Stimulated activated memory B cell treated with anti-CD40 and anti-IgM and Interleukin-4, amounts not matched to agents 10 μg/mL and 1 μg/mL and 100 μg/mL, for 72 hours (primary cell): ENCODE results near the gene TENM4.

Experiments
- ATAC-seq: fragments of 150-1000 bp; cut with Tn5 transposase; 2 replicates; pipeline ENCODE4 v1.10.0; 2021
- H3K27ac Mint-ChIP-seq: one replicate; pipeline ENCODE4 v1.8.0; 2022; ENCODE audit warnings: mild to moderate bottlenecking, mixed read lengths
- H3K27me3 Mint-ChIP-seq: one replicate; pipeline ENCODE4 v1.8.0; 2022; ENCODE audit warnings: mixed read lengths
- H3K36me3 Mint-ChIP-seq: one replicate; pipeline ENCODE4 v1.8.0; 2022; ENCODE audit warnings: mixed read lengths
- H3K4me1 Mint-ChIP-seq: one replicate; pipeline ENCODE4 v1.8.0; 2022; ENCODE audit warnings: mixed read lengths
- H3K4me3 Mint-ChIP-seq: one replicate; pipeline ENCODE4 v1.8.0; 2022; ENCODE audit warnings: mild to moderate bottlenecking, moderate library complexity, mixed read lengths
- H3K9me3 Mint-ChIP-seq: one replicate; pipeline ENCODE4 v1.8.0; 2022; ENCODE audit warnings: mixed read lengths

The TENM4 gene

DNA sequence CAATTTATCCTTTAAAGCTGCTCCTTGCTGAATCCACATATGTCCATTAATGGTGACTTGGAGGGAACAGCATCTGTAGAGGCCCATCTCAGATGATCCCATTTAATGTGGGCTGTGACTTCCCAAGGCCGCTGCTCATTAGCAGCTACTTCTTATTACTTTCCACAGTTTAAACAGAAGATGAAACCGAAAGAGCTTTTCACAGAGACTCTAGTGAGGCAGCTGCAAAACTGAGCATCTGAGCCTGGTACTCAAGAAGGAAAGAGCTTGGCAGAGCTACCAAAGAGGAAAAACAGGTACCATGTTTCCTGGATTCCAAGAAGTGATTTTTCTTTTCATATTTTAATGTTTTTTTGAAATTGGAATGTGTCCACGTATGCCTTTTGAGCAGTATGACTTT, 755.7 kb downstream of the TENM4 start:
- ATAC-seq = no peak
- Mint-ChIP-seq H3K4me1 (no peaks in the 10 kb centered on the region), H3K27me3 (peaks cover 20% of the 10 kb centered on the region)

GRCh38 chr11:78684377-78684776, 756.5 kb downstream of the TENM4 start:
- Mint-ChIP-seq H3K36me3 (no peaks in the 10 kb centered on the region), H3K27me3 (peaks cover 13% of the 10 kb centered on the region), H3K4me3 (no peak overlapping the region), H3K27ac (no peak overlapping the region), H3K9me3 (peaks cover 3% of the 10 kb centered on the region), H3K4me1 (no peaks in the 10 kb centered on the region)
- no peak for ATAC-seq

More for the DNA sequence above, 755.7 kb downstream of the TENM4 start:
- no peaks in the 10 kb centered on the region for H3K36me3 Mint-ChIP-seq
- H3K9me3 Mint-ChIP-seq = peaks cover 3% of the 10 kb centered on the region
- H3K27ac Mint-ChIP-seq = no peak overlapping the region
- no peak overlapping the region for H3K4me3 Mint-ChIP-seq

DNA sequence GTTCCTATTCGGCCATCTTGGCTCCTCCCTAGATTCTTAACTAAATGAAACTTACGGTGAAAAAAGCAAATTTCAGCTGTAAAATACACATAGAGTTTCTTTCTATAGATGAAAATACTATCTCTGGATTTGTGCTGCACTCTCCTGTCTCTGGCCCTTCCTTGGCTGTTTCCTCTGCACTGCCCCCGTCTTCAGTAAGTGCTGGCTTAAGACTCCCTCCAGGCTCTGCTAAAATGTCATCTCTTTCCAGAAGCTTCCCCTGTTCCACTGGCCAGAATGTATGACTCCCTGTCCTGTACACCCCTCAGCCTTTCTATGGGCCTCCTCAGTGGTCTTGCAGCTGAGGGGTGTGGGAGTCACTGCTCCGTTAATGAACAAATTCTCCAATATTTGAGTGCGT, 757.1 kb downstream of the TENM4 start:
- Mint-ChIP-seq H3K4me1 (no peaks in the 10 kb centered on the region), H3K4me3 (no peak overlapping the region)
- ATAC-seq = no peak

GRCh38 chr11:78676026-78676557, 764.7 kb downstream of the TENM4 start:
- H3K27ac Mint-ChIP-seq = no peak overlapping the region
- no peaks in the 10 kb centered on the region for H3K36me3 Mint-ChIP-seq
- H3K4me3 Mint-ChIP-seq = no peak overlapping the region
- no peaks in the 10 kb centered on the region for H3K4me1 Mint-ChIP-seq
- ATAC-seq = no peak
- H3K9me3 Mint-ChIP-seq = no peaks in the 10 kb centered on the region
- H3K27me3 Mint-ChIP-seq = no peaks in the 10 kb centered on the region

More for the DNA sequence above, 757.1 kb downstream of the TENM4 start:
- H3K9me3 Mint-ChIP-seq = peaks cover 3% of the 10 kb centered on the region
- H3K36me3 Mint-ChIP-seq = no peaks in the 10 kb centered on the region
- H3K27ac Mint-ChIP-seq = no peak overlapping the region
- peaks cover 10% of the 10 kb centered on the region for H3K27me3 Mint-ChIP-seq

GRCh38 chr11:78672850-78673620, 767.8 kb downstream of the TENM4 start:
- H3K36me3 Mint-ChIP-seq = no peaks in the 10 kb centered on the region
- no peaks in the 10 kb centered on the region for H3K4me1 Mint-ChIP-seq
- no peak for ATAC-seq
- H3K9me3 Mint-ChIP-seq = no peaks in the 10 kb centered on the region
- H3K27ac Mint-ChIP-seq = no peak overlapping the region
- H3K27me3 Mint-ChIP-seq = no peaks in the 10 kb centered on the region
- no peak overlapping the region for H3K4me3 Mint-ChIP-seq

DNA sequence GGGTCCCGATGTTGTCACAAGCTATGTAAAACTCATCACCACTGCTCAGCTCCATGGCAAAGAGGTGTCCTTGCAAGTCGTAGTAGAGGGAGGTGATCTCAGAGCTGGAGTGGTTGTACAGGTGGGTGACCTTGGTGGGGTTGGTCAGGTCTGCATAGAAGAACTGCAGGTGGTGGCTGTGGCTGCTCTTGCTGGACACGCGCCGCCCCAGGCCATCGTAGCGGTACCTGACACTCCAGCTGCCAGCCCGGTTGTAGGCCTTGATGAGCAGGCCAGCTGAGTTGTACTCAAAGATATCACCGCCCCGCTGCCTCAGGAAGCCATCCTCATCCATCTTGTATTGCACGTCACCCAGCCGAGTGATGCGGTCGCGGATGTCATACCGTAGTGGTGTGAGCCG, 771.6 kb downstream of the TENM4 start:
- Mint-ChIP-seq H3K27ac (no peak overlapping the region), H3K27me3 (no peaks in the 10 kb centered on the region)

GRCh38 chr11:78667461-78667860, 773.4 kb downstream of the TENM4 start:
- H3K27ac Mint-ChIP-seq = no peak overlapping the region
- no peaks in the 10 kb centered on the region for H3K27me3 Mint-ChIP-seq
- H3K9me3 Mint-ChIP-seq = no peaks in the 10 kb centered on the region
- no peaks in the 10 kb centered on the region for H3K4me1 Mint-ChIP-seq
- no peak for ATAC-seq
- H3K36me3 Mint-ChIP-seq = no peaks in the 10 kb centered on the region
- no peak overlapping the region for H3K4me3 Mint-ChIP-seq

More for the DNA sequence above, 771.6 kb downstream of the TENM4 start:
- no peaks in the 10 kb centered on the region for H3K4me1 Mint-ChIP-seq
- no peak overlapping the region for H3K4me3 Mint-ChIP-seq
- ATAC-seq = no peak
- no peaks in the 10 kb centered on the region for H3K36me3 Mint-ChIP-seq
- H3K9me3 Mint-ChIP-seq = no peaks in the 10 kb centered on the region

DNA sequence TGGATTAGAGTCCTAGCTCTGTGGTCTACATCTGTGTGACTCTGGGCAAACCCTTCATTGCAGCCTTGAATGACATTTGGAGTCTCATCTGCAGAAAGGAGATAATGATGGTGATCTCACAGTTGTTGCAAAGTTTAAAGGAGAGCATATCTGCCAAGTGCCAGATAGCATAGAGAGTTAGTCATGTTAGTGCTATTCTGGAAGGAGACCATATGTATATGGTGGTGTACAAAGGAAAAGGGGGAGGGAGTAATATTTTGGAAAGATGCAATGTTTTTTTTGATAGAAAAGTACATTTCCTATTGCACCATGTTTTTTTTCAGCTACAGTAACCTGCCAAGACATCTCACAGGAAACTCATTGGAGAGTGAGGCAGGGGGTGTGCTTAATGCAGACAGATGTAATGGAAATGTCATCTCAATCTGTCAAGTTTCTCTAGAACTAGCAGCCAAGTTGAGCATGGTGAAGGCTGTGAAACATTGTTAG, 774.1 kb downstream of the TENM4 start:
- ATAC-seq = no peak
- H3K36me3 Mint-ChIP-seq = no peaks in the 10 kb centered on the region
- no peaks in the 10 kb centered on the region for H3K27me3 Mint-ChIP-seq
- no peak overlapping the region for H3K4me3 Mint-ChIP-seq
- H3K27ac Mint-ChIP-seq = no peak overlapping the region
- H3K9me3 Mint-ChIP-seq = no peaks in the 10 kb centered on the region
- H3K4me1 Mint-ChIP-seq = no peaks in the 10 kb centered on the region

- H3K4me3 Mint-ChIP-seq = no peak overlapping the region
- no peaks in the 10 kb centered on the region for H3K27me3 Mint-ChIP-seq
- ATAC-seq = no peak
- no peaks in the 10 kb centered on the region for H3K36me3 Mint-ChIP-seq
- H3K27ac Mint-ChIP-seq = no peak overlapping the region
- no peaks in the 10 kb centered on the region for H3K4me1 Mint-ChIP-seq
- H3K9me3 Mint-ChIP-seq = no peaks in the 10 kb centered on the region
Measured at GRCh38 chr11:78664636-78665035, 776.2 kb downstream of the TENM4 start.

- H3K36me3 Mint-ChIP-seq = no peaks in the 10 kb centered on the region
- H3K27ac Mint-ChIP-seq = no peak overlapping the region
- H3K4me3 Mint-ChIP-seq = no peak overlapping the region
- no peaks in the 10 kb centered on the region for H3K9me3 Mint-ChIP-seq
- no peaks in the 10 kb centered on the region for H3K27me3 Mint-ChIP-seq
- H3K4me1 Mint-ChIP-seq = no peaks in the 10 kb centered on the region
- ATAC-seq = no peak
Measured at GRCh38 chr11:78662811-78663210, 778.0 kb downstream of the TENM4 start.

GRCh38 chr11:78660471-78660870, 780.4 kb downstream of the TENM4 start:
- no peaks in the 10 kb centered on the region for H3K36me3 Mint-ChIP-seq
- H3K9me3 Mint-ChIP-seq = no peaks in the 10 kb centered on the region
- no peaks in the 10 kb centered on the region for H3K27me3 Mint-ChIP-seq
- no peak overlapping the region for H3K4me3 Mint-ChIP-seq
- H3K4me1 Mint-ChIP-seq = no peaks in the 10 kb centered on the region
- H3K27ac Mint-ChIP-seq = no peak overlapping the region
- no peak for ATAC-seq

DNA sequence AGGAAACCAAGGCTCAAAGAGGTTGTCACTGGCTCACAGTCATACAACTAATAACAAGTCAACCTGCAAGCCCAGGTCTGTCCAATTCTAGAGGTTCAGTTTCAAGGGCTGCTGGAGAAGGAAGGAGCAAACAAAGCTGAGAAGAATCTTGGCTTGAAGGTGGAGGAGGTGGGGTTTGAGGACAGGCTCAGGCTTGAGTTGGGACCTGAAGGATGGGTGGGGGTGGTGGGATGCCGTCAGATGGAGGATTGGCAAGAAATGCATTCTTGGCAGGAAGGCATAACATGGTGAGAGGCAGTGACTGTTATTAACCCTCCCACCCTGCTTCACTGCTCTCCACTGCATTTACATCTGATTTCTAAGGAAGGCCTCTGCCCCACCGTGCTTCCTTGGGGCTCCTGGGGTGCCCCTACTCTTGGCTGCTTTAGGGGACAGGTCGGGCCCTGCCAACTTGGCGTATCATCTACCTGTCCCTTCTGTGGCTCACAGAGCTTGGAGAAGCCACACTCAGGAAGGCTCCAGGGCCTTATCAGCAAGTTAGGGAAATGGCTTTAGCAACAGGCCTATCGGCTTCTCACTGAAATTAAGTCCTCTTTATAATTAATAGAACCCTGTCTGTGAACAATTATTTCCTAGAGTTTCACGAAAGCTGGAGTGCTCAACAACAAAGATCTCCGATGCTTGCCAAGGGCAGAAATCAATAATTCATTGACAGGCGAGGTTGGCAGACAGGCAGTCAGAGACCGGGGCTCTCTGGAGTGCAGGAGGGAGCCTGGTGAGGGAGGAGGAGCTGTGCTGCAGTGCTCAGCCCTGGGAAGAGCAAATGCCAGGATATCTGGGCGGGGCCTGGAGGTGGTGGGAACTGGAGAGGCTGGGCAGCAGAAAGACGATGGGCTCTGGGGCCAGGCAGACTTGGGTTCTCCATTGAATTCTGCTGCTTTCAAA, 781.2 kb downstream of the TENM4 start:
- Mint-ChIP-seq H3K4me3 (no peak overlapping the region), H3K36me3 (no peaks in the 10 kb centered on the region), H3K27ac (no peak overlapping the region), H3K27me3 (no peaks in the 10 kb centered on the region), H3K9me3 (no peaks in the 10 kb centered on the region), H3K4me1 (no peaks in the 10 kb centered on the region)
- ATAC-seq = no peak

GRCh38 chr11:78657968-78658839, 782.6 kb downstream of the TENM4 start:
- Mint-ChIP-seq H3K4me3 (no peak overlapping the region), H3K36me3 (no peaks in the 10 kb centered on the region), H3K27me3 (no peaks in the 10 kb centered on the region), H3K27ac (no peak overlapping the region), H3K9me3 (no peaks in the 10 kb centered on the region), H3K4me1 (no peaks in the 10 kb centered on the region)
- ATAC-seq = no peak

GRCh38 chr11:78657441-78657840, 783.4 kb downstream of the TENM4 start:
- Mint-ChIP-seq H3K9me3 (no peaks in the 10 kb centered on the region), H3K27me3 (no peaks in the 10 kb centered on the region), H3K36me3 (no peaks in the 10 kb centered on the region), H3K4me3 (no peak overlapping the region), H3K27ac (no peak overlapping the region), H3K4me1 (no peaks in the 10 kb centered on the region)
- no peak for ATAC-seq

GRCh38 chr11:78656984-78657383, 783.8 kb downstream of the TENM4 start:
- Mint-ChIP-seq H3K27ac (no peak overlapping the region), H3K4me3 (no peak overlapping the region), H3K4me1 (no peaks in the 10 kb centered on the region), H3K9me3 (no peaks in the 10 kb centered on the region), H3K27me3 (no peaks in the 10 kb centered on the region), H3K36me3 (no peaks in the 10 kb centered on the region)
- ATAC-seq = no peak
